PC-3 (cell line): ENCODE measurements around the gene SLC12A9. TPM values are rescaled to one million over a fixed set of nuclear protein-coding genes. Genes with fewer than 3 reads are reported as not detected.

Experiments
- ATAC-seq: fragments of 200-7000 bp; cut with Tn5 transposase; 2 replicates; pipeline ENCODE4 v1.9.1; 2020; ENCODE audit warnings: mild to moderate bottlenecking, moderate library complexity
- BruUV-seq: library from RNA; stranded (reverse); fragments of 400-500 nt; replicated peaks from 2 replicates; lab custom pipeline; 2021; lab: Mats Ljungman, UMichigan
- CTCF ChIA-PET: fragments of 300-600 bp; sonication (Branson Sonifier 250); formaldehyde crosslinking; loops from one replicate; lab custom pipeline; 2022; ENCODE audit warnings: antibody characterized with exemption; lab: Charles Lee
- POLR2A ChIA-PET: fragments of 300-600 bp; sonication (Branson Sonifier 250); formaldehyde crosslinking; loops from one replicate; lab custom pipeline; 2022; ENCODE audit warnings: antibody characterized with exemption; ENCODE audit not compliant: unreplicated experiment; lab: Charles Lee
- DNase-seq: peaks from one replicate; pipeline ENCODE4 v3.0.0-alpha.2; 2015
- H2AFZ ChIP-seq: fragments of 300-600 bp; sonication (generic); 2 replicates; pipeline ENCODE4 v1.6.0; 2016; ENCODE audit warnings: antibody characterized with exemption, low read length
- H3F3A ChIP-seq: fragments of 300-600 bp; sonication (generic); one replicate; pipeline ENCODE4 v1.6.0; 2017; ENCODE audit warnings: antibody characterized with exemption, low read length, control low read depth, mild to moderate bottlenecking; ENCODE audit not compliant: unreplicated experiment
- H3K27ac ChIP-seq: fragments of 300-600 bp; sonication (generic); 2 replicates; pipeline ENCODE4 v1.5.1; 2016; ENCODE audit warnings: mild to moderate bottlenecking, low read length
- H3K27me3 ChIP-seq: fragments of 300-600 bp; sonication (generic); 2 replicates; pipeline ENCODE4 v1.6.1; 2016; ENCODE audit warnings: low read length, mixed read lengths
- H3K36me3 ChIP-seq: fragments of 300-600 bp; sonication (generic); 2 replicates; pipeline ENCODE4 v1.6.1; 2016; ENCODE audit warnings: low read depth, mixed run types, low read length, mixed read lengths
- H3K4me1 ChIP-seq: fragments of 300-600 bp; sonication (generic); 2 replicates; pipeline ENCODE4 v1.5.1; 2016; ENCODE audit warnings: low read length; ENCODE audit not compliant: insufficient read depth
- H3K4me2 ChIP-seq: fragments of 300-600 bp; sonication (generic); 2 replicates; pipeline ENCODE4 v1.6.0; 2016; ENCODE audit warnings: low read length
- H3K4me3 ChIP-seq: fragments of 300-600 bp; sonication (generic); 2 replicates; pipeline ENCODE4 v1.5.1; 2016; ENCODE audit warnings: mild to moderate bottlenecking, low read length, mixed read lengths
- H3K79me2 ChIP-seq: fragments of 300-600 bp; sonication (generic); 2 replicates; pipeline ENCODE4 v1.6.1; 2017; ENCODE audit warnings: low read length, mixed read lengths
- H3K9ac ChIP-seq: fragments of 300-600 bp; sonication (generic); 2 replicates; pipeline ENCODE4 v1.6.0; 2016; ENCODE audit warnings: mild to moderate bottlenecking, low read length
- H3K9me2 ChIP-seq: fragments of 300-600 bp; sonication (generic); replicated peaks from 2 replicates; pipeline ENCODE4 v1.6.1; 2016; ENCODE audit warnings: mixed run types, low read length, mixed read lengths
- H3K9me3 ChIP-seq: fragments of 300-600 bp; sonication (generic); 2 replicates; pipeline ENCODE4 v1.6.1; 2016; ENCODE audit warnings: low read length, mixed read lengths
- H4K20me1 ChIP-seq: fragments of 300-600 bp; sonication (generic); 2 replicates; pipeline ENCODE4 v1.6.1; 2016; ENCODE audit warnings: low read length, mixed read lengths
- CTCF ChIP-seq: fragments of 300-600 bp; sonication (generic); conservative IDR thresholded peaks from 2 replicates; pipeline ENCODE4 v1.5.1; 2017; ENCODE audit warnings: antibody characterized with exemption, low read depth, mild to moderate bottlenecking, low read length
- EZH2 ChIP-seq: fragments of 300-600 bp; sonication (generic); IDR thresholded peaks from one replicate; pipeline ENCODE4 v1.6.1; 2017; ENCODE audit warnings: antibody characterized with exemption, mild to moderate bottlenecking, low read length; ENCODE audit not compliant: unreplicated experiment
- EZH2phosphoT487 ChIP-seq: fragments of 300-600 bp; sonication (generic); IDR thresholded peaks from 2 replicates; pipeline ENCODE4 v1.6.1; 2018; ENCODE audit warnings: mild to moderate bottlenecking, antibody characterized with exemption, low read length, borderline replicate concordance
- intact Hi-C: fragments of 100-400 bp; cut with micrococcal nuclease; formaldehyde crosslinking; loops from 2 replicates; pipeline ENCODE4 v1.9.0; 2023
- total RNA-seq: library from RNA; depleted of rRNA; stranded (reverse); fragments of >200 nt; gene quantifications from 2 replicates; pipeline ENCODE4 v1.2.3, GENCODE V29; 2014

The SLC12A9 gene
- total RNA-seq, 1 experiment from 2014 or later: 31.2 TPM

- Histone ChIP-seq H3K9me2 (no peaks in the 10 kb centered on the region), H3K27me3 (no peaks in the 10 kb centered on the region), H3K9ac (peak overlapping the region; percentile 99), H3F3A (no peaks in the 10 kb centered on the region), H2AFZ (no peak overlapping the region), H4K20me1 (peaks cover 32% of the 10 kb centered on the region), H3K27ac (peak overlapping the region; percentile 76; the same call in 1 of the 2 replicates), H3K9me3 (no peaks in the 10 kb centered on the region), H3K36me3 (peaks cover 19% of the 10 kb centered on the region), H3K4me1 (peaks cover 27% of the 10 kb centered on the region), H3K4me2 (peak overlapping the region; percentile 100), H3K79me2 (peaks cover 39% of the 10 kb centered on the region), H3K4me3 (peak overlapping the region; percentile 78; the same call in 1 of the 2 replicates)
- CTCF ChIA-PET: no interaction called here
- no peak for DNase-seq
- BruUV-seq: no TSS peak
- POLR2A ChIA-PET: no interaction called here
- ATAC-seq: no peak
- TF ChIP-seq CTCF: no peak
- TF ChIP-seq EZH2phosphoT487: no peak
- no peak for TF ChIP-seq EZH2
- intact Hi-C loops: no loop called here
Measured at GRCh38 chr7:100873599-100874299, 21.2 kb downstream of the SLC12A9 start.

DNA sequence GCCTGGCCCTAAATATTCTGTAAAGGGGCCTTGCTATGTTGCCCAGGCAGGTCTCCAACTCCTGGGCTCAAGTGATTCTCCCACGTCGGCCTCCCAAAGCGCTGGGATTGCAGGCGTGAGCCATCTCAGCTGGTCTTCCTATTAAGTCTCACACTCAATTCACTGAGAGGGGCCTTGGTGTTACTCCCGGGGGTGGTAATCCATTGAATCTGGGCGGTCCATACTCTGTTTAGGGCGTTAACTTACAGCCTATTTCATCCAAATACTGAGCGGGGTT lies 21.7 kb downstream of the SLC12A9 start:
- Histone ChIP-seq H3K27me3 (no peaks in the 10 kb centered on the region), H3K36me3 (peaks cover 22% of the 10 kb centered on the region), H4K20me1 (peaks cover 36% of the 10 kb centered on the region), H3K9me2 (no peaks in the 10 kb centered on the region), H3K4me2 (peak overlapping the region; percentile 100), H3K9me3 (no peaks in the 10 kb centered on the region), H3K4me3 (peak overlapping the region; percentile 78), H2AFZ (peak overlapping the region; percentile 77), H3K27ac (peak overlapping the region; percentile 76), H3K9ac (peak overlapping the region; percentile 99), H3K79me2 (peaks cover 44% of the 10 kb centered on the region), H3F3A (no peaks in the 10 kb centered on the region), H3K4me1 (peaks cover 27% of the 10 kb centered on the region)
- no peak for DNase-seq
- POLR2A ChIA-PET: no interaction called here
- ATAC-seq: no peak
- TF ChIP-seq EZH2 (no peak), EZH2phosphoT487 (no peak), CTCF (no peak)
- BruUV-seq: no TSS peak
- CTCF ChIA-PET: no interaction called here
- intact Hi-C loops: no loop called here
